Adipose tissue (tissue), 3 donors: ENCODE measurements around the gene ENPP7. TPM values are rescaled to one million over a fixed set of nuclear protein-coding genes. Genes with fewer than 3 reads are reported as not detected.

Source experiments
- H3K27ac ChIP-seq: one replicate; pipeline ENCODE4 v1.5.1; 2013; ENCODE audit warnings: low read depth, low read length
- WGBS, 3 donors: extraction: QIAGEN DNeasy Blood & Tissue Kit; methylation state at CpG; one replicate each; pipeline ENCODE4 v1.1.7; 2013; 5-methylcytosine and 5-hydroxymethylcytosine counted together
- polyA plus RNA-seq, 3 donors: library from polyadenylated mRNA; stranded (reverse); fragments of 200-250 nt; gene quantifications; one replicate each; pipeline ENCODE4 v1.2.3, GENCODE V29; 2013
- donor health status: healthy with polysubstance abuse.
- donor health status: Bipolar disorder and iron deficiency.
- donor health status: healthy.

The ENPP7 gene
- polyA plus RNA-seq, 3 donors = not detected

DNA sequence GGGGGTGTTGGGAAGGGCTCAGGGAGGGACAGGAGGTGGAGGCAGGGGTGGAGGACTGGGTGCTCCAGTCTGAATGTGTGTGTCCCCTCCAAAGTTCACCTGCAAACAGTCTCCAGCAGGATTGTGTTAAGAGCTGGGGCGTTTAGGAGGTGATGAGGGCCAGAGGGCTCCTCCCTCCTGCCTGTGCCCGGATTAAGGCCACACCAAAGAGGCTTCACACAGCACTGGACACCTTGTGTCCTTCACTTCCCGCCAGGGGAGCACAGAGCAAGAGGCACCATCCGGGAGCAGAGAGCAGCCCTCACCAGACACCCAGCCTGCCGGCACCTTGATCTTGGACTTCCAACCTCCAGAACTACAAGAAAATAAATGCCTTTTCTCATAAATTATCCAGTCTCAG, 30.2 kb upstream of the ENPP7 start:
- 43 to 63% (median 55%) methylated on average over 5 of the region's 5 CpGs for WGBS, 3 donors
- no peak overlapping the region for H3K27ac ChIP-seq

DNA sequence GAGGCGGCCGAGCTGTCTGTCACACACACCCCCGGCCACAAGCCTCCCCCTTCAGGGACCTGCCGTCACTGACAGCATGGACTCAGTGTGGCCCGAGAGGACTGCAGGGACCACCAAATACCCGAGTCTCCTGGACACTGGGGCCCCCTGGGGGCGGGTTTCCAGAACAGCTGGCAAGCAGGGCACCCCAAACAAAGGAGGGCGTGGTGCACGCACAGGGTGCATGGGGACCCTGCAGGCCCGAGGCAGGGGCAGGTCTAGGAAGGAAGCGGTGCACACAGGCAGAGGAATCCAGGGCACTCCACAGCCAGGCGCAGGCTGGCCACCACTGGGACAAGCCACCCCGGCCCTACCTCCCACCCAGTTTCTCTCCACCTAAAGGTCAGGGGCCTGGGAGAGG, 28.7 kb upstream of the ENPP7 start:
- 28 to 49% (median 41%) methylated on average over 13 of the region's 13 CpGs for WGBS, 3 donors
- no peak overlapping the region for H3K27ac ChIP-seq

DNA sequence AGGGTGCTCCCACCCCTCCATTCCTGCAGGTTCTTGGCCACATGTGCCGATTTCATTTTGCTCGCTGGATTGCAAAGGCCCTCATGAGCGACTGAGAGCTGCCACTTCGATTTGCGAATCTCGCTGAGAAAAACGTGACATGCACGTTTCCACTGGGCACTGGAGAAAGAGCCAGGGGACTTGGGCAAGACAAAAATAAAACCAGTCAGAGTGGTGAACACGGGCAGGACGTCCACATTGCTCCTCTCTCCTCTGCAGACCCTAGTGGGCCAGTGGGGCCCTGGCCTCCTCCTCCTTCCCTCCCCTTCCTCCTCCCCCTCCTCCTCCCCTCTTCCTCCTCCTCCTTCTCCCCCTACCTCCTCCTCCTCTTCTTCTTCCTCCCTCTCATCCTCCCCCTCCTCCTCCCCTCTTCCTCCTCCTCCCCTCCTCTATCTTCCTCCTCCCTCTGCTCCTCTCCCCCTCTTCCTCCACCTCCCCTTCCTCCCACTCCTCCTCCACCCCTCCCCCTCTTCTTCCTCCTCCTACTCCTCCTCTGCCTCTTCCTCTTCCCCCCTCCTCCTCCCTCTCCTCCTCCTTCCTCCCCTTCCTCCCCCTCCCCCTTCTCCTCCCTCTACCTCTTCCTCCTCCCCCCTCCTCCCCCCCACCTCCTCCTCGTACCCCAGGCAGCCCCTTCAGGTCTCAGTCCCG, 28.1 kb upstream of the ENPP7 start:
- H3K27ac ChIP-seq = no peak overlapping the region
- 33 to 49% (median 39%) methylated on average over 12 of the region's 12 CpGs for WGBS, 3 donors

DNA sequence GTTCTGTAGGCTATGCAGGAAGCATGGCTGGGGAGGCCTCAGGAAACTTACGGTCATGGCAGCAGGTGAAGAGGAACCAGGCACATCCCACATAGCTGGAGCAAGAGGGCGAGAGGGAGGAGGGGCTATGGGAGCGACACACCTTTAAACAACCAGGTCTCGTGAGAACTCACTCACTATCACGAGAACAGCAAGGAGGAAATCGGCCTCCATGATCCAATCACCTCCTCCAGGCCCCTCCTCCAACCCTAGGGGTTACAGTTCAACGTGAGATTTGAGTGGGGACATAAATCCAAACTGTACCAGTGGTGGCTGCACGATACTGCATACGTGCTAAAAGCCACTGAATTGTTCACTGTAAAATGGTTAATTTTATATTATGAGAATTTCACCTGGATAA, 26.1 kb upstream of the ENPP7 start:
- 72 to 82% (median 81%) methylated on average over 9 of the region's 9 CpGs for WGBS, 3 donors
- no peak overlapping the region for H3K27ac ChIP-seq

DNA sequence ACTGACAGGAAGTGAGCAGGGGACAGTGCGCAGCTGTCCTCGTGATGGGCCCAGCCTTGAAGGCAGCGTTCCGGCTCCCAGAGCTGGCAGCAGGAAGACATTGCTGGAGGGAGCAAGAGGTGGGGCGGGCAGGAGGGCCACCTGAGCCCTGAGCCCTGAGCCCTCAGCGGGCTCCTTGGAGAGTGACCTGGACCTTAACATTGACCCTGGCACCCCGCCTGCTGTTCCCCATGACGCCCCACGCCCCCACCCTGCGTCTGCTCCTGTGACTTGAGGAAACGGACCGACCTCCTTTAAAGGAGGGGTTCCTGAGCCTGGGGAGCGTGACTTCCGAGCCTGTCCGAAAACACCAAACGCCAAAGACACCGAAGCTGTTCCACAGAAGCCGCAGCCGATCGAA, 25.1 kb upstream of the ENPP7 start:
- 66 to 82% (median 67%) methylated on average over 20 of the region's 20 CpGs for WGBS, 3 donors
- H3K27ac ChIP-seq = no peak overlapping the region

DNA sequence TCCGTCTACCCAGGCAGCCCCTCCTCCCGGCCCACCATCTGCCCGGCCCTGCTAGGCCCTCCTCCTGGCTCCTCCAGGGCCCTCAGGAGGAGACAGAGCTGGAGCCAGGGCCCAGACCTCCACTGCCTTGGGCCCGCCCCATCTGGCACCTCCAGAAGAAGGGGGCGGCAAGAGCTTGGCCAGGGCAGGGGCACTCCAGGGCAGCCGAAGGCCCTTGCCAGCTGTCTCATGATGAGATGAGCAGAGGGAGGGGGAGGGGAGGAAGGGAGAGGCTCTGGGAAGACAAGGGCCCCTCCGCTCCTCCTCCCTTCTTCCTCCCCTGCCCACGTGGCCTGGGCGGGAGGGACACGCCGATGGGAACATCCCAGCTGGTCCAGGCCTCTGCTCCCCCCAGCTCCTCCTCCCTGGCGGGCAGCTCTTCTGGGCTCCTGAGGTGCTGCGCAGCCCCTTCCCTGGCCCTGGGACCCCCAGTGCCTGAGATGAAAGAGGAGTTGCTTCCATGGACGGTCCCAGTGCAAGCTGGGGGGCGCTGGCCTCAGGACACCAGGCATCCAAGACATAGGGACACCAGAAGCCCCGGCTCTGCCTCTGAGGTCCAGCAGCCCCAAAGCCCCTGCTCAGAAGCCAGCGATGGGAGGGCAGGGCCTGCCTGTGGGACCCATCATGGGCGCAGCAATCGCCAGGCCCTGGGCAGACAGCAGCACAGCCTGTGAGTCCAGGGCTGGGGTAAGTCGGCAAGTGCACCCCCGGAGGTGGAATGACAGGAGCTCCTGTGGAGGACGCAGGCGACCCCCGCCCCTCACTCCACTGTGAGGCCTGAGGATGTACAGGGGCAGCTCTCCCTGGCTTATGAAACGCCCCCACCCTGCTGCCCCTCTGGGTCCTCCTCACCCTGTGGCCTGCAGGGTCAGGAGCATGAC, 23.6 kb upstream of the ENPP7 start:
- WGBS, 3 donors = 58 to 75% (median 65%) methylated on average over 19 to 25 of the region's 25 CpGs
- H3K27ac ChIP-seq = no peak overlapping the region

DNA sequence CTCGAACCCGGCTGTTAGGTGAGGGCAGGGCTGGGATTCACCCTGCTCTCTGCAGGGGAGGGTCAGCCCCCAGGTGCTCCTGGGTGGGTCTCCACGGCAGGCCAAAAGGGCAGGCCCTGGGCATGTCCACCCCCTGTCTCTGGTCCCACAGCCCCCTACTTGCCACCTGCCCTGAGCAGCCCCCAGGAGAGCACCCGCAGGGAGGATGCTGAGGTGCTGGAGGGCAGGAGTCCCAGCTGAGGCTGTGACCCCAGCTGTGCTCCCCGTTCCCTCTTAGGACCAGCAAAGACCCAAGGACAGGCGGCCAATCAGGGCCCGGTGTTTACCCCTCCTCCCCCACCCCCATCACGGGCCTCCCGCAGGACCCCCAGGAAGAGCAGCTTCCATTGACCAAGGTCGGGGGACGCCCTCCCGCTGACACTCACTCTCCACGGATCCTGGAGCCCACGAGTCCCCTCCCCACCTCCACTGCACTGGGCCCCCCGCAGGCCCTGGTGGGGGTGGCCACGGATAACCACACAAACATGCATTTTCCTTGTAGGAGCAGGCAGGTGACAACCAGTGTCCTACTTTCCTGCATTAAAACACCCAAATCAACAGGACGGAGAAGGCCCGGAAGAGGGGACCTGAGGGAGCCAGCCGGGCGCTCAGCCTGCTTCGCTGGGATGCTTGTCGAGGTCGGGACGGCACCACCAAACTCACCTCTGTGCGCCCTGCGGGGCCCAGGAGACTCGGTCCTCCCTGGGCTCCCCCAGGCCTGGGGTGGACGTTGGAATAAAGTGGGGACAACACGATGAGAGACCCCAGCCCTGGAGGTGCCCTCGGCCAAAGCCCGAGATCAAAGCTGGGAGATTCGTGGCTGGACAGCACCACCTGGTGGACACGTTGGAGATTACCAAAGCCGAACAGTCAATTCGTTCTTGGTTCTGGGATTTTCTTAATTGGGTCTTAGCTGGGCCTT, 22.5 kb upstream of the ENPP7 start:
- 24 to 31% (median 30%) methylated on average over 33 to 35 of the region's 35 CpGs for WGBS, 3 donors
- H3K27ac ChIP-seq = no peak overlapping the region

DNA sequence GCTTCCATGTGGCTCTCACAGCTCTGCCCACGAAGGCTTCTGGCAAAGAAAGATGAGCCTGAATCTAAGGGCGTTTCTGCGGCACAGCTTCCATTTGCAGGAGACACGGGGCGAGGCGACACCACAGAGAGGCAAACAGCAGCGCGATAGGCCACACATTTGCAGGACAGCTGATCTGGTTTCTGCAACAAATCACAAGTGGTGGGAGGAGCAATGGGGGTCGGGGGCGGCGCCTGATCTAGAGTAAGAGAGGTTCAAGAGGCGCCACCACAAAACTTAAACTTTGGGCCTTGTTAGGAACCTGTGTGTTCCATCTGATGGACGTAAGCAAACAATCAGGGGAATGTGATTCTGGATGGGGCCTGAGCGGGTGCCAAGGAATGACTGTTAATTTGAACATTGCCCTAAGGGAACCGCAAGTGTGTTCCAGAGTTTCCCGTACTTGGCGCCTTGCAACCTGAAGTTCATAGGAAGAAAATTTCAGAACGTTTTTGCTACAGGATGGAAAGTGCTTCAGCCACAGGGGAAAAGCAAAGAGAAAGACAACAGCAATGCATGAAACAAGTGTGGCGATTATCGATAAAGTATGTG, 18.9 kb upstream of the ENPP7 start:
- no peak overlapping the region for H3K27ac ChIP-seq
- WGBS, 3 donors = 82 to 86% (median 84%) methylated on average over 20 of the region's 20 CpGs

DNA sequence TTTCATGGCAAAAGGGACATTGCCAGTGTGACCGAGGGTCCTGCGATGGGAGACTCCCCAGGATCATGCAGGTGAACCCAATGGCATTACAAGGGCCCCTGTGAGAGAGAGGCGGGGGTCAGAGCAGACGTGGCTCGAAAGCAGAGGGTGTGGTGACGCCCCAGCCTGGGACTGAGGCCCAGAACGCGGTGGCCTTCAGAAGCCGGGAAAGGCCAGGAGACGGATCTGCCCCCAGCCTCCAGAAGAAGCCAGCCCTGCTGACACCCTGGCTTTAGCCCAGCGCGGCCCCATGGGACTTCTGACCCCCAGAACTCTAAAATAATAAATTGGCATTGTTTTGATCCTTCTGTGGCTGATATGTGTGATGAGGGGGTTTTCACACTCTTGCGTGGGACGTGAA, 17.4 kb upstream of the ENPP7 start:
- H3K27ac ChIP-seq = no peak overlapping the region
- WGBS, 3 donors = 67 to 76% (median 73%) methylated on average over 14 of the region's 14 CpGs

DNA sequence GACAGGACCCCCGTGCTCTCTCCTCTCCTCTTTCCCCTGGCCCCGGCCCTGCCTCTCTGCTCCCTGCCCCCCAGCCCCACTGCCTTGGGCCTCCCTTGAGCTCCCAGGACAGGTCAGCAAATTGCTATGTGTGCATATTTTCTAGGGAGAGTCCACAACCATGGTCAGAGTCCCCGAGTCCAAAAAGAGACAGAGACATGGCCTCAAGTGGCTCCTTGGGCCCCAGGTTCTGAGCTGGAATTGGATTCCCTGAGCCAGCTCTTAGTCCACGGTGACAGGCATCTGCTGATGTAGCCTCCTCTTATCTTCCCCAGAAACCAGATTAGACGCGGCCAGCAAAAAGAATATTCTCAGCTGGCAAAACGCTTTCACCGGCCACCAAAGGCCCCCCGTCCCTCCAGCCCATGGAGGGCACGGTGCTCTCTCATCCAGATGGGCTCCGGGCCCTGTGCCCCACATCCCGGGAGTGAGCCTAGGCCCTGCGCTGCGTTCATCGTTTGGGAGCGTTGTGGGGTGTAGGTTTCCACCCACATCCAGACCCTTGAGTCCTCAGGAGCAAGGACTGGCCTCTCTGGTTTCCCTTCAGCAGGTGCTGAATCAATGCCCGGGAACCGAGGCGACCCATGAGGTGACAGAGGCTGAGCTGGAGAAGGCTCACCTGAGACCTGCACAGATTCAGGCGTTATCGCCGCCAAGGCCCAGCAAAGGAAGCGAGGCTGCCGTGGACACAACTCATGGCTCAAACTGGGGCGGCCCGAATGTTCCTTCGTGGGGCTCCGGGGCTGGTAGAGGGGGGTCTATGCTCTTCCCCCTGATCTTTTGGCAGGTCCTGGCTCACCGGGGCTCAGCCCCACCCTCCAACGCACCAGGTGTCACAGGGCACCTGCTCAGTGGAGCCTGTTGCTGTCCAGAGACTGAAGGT, 16.3 kb upstream of the ENPP7 start:
- no peak overlapping the region for H3K27ac ChIP-seq
- WGBS, 3 donors = 79 to 83% (median 83%) methylated on average over 29 to 30 of the region's 30 CpGs

DNA sequence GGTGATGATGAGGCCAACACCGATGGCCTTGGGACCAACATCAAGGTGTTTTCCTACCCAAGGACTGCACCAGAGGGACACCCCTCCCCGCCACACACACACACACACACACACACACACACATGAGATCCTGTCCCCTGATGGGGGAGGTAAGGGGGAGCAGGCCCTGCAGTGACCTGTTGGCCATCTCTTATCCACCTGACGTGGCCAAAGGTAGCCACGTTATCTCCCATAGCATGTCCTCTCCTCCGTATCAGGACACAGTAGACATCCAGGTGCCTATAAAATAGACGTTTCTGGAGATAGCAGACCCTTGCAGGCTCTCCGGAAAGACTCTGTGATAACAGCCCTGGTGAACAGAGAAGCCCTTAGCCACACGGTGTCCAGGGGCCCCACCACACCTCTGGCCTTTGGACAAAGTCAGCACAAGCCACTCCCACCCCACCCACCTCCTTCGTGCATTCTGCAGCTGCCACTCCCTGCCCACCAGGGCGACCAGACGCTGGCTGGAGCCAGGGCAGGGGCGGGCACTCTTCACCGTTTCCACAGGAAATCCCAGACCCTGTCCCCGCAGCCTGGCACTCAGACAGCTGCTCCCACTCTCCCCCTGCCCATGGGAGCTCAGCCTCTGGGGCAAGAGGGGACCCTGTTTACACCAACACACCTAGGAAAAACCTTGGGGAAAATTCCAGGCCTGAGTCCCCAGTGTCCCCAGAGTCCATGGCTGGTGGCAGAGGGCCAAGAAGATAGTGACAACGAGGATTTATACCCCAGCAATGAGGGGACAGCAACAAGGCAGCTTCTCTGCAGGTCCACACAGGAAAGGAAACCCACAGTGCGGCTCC, 15.4 kb upstream of the ENPP7 start:
- H3K27ac ChIP-seq = no peak overlapping the region
- 40 to 46% (median 45%) methylated on average over 16 of the region's 16 CpGs for WGBS, 3 donors

DNA sequence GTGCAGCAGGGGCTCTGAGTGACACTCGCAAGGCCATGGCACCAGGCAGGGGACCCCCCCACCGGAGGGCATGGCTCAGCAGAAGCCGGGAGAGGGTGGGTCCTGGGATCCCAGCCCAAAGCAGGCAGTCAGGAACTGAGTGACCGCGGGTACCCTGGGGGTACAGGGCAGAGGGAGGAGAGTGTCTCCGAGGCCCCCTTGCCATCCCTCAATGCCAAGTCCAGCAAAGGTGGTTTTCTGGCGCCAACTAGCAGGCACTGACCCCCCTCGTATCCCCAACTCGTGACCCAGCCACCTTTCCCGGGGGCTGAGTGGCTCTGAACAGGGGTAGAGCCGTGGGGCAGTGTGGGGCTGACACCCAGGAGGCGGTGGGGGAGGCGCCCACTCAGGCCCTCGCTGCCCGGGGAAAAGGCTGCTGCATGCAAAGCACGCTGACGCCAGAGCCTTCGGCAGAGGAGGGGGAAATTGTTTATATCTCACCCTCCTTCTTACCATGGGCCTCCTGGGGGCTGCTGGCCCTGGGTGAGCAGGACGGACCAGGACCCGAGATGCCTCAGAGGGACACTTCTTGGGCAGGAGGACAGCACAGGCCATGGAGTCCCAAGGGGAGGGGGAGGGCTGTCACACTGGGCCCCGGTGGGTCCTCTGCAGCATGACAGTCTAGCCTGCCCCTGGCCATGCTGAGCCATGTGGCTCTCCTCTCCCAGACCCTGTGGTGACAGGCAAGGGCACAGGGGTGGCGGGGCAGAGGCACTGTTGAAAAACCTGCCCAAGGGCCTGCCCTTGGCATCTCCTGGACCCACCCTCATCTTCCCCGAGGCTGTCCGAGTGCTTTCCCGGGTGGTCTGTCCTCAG, 14.6 kb upstream of the ENPP7 start:
- WGBS, 3 donors = 47 to 60% (median 54%) methylated on average over 21 to 25 of the region's 25 CpGs
- H3K27ac ChIP-seq = no peak overlapping the region

DNA sequence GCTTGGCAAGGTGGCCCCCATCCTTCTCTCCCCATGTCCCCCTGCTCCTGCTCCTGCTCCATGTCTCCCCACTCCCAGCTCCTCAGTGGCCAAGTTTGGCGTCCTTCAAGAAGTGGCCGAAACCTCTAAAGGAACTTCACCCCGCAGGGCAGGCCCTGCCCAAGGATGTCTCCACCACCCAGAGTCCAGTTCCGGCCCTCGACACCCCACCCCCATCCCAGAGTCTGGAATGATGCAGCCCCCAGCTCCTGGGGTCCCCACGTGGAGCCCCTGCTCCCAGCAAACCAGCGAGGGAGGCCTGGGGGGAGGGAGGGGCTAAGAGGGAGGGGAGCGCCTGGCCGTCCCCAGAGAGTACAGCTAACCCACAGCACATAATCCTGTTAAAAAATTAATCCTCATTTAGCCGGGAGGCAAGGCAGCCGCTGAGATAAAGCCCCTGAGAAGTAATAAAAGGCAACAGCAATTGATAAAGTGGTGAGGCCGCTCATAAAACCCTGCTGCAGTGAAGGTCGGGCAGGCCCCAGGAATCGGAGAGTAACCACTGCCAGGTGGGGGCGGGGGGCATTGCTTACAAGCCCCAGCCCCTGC, 9.9 kb upstream of the ENPP7 start:
- H3K27ac ChIP-seq = no peak overlapping the region
- 52 to 70% (median 66%) methylated on average over 15 of the region's 15 CpGs for WGBS, 3 donors

DNA sequence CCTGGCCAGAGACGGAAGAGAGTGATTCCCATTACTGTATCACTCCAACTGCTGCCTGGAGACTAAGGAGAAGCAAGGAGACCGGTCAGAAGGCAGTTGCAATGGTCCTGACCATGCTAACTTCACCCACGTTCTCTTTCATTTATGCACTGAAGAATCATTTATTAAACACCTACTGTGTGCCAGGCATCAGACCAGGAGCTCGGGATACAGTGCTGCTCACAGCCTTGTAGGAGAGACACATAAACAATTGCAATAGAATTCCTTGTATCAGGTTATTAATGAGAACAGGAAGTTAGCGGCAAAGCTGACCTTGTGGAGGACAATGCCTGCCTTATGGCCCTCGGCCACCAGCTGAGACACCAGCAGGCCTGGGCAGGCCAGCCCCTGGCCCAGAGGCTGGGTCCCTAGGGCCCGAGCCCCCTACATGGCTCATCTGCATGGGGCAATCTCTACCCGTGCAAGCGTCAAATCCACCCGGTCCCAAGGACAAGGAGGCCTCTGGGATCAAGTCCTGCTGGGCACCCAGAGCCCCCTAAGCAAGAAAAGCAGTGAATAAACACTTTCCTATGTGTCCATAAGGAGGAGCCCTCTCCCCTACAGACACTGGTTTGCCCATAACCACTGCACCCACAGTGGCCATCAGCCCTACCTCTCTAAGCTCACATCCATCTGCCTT, 8.6 kb upstream of the ENPP7 start:
- WGBS, 3 donors = 43 to 70% (median 59%) methylated on average over 10 of the region's 10 CpGs
- no peak overlapping the region for H3K27ac ChIP-seq

DNA sequence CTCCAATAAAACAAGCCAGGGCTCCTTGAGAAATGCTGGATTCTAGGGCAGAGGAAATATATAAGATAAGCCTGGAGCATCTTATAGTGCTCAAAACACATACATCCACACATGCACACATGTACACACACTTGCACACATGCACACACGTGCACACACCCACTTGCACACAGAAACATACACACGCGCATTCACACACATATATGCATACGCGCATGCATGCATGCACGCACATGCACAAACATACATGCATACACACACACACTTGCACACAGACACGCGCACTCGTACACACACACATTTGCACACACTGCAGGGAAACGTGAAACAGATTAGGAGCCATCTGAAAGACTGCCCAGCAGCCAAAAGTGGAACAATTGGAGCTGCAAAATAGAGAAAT, 8.0 kb upstream of the ENPP7 start:
- WGBS, 3 donors = 79 to 92% (median 84%) methylated on average over 10 of the region's 10 CpGs
- no peak overlapping the region for H3K27ac ChIP-seq
